Kidney tubule cell (primary cell): Measurements from ENCODE around the gene BBIP1.
"Not testable (repeated sequence)": the region's sequence is repeated elsewhere in the genome, so short reads cannot be mapped to it uniquely, and the experiment has no call there.

Source experiments
- DNase-seq: peaks from one replicate; pipeline ENCODE4 v3.0.0-alpha.2; 2018; ENCODE audit warnings: low spot score

The BBIP1 gene

GRCh38 chr10:110923856-110924493 lies 5.0 kb upstream of the BBIP1 start:
- peak; percentile 85 for DNase-seq

- DNase-seq, result peak; percentile 40
These were observed 1.2 kb upstream of the BBIP1 start for GRCh38 chr10:110919971-110920881.

DNA sequence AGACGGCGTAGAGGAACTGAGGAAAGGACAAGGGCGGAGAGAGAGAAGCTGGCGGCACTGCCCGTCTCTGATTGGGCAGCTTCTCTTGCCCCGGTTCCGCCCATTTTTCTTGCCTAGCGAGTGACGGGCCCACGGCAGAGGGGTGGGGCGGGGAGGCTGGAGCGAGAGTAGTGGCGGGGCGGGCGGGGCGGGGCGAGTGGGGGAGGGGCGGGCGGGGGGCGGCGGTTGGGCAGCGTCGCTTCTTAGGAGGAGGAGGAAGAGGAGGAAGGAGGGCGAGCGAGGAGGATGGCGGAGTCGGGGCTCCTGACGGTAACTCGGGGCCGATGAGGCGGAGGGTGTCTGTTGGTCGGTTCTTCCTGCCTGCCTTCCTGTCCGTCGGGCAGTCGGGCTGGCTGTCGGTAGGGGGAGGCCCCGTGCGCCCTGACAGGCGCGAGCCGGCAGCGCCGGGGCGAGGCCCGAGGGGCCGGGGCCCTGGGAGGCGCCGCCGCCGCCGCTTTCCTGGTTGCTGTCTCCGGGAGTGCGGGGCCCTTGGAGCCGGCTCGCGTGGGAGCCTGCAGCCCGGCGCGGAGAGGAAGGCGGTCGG lies 460 bp upstream of the BBIP1 start, which contains the start of gene SHOC2:
Gene SHOC2 (plus strand): TSS at position 256 of the 583 bp plus-strand sequence. CDS start 44,755 bp downstream, outside the sequence.
- no peak for DNase-seq

- DNase-seq, result peak; percentile 97
These were observed 724 bp downstream of the BBIP1 start for GRCh38 chr10:110918269-110918642.

DNA sequence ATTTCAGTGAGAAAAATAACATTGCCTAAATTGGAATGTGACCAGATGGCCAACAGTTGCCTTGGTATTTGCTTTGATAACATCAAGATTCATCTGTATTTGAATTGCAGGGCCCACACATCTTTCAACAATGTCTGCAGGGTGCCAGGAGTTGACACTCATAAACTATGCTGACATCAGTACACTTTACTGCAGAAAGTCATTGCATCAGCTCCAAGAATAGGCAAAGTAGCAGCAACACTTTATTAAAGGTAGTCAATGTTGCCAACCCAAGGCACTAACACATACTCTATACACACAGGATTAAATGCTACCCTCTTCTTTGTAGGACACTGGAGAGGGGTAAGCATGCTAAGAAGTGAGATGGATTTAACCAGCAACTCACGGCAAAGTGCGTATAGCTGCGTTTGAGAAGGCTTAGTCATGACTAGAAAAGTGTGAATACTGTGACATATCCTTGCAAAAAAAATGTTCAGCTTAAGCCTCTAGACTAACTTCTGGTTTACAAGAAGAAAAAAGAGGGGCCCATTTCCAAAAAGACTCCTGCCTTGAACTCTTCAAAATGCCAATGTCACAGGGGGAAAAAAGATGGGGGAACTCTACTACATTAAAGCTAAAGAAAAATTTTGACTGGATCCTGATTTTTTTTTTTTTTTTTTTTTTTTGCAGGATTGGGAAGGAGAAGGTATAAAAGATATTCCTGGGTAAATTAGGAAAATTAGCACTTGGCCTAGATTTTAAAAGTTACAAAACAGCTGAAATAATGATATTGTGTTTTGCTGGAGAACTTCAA lies 2.2 kb downstream of the BBIP1 start:
- DNase-seq, result peak; percentile 55

DNA sequence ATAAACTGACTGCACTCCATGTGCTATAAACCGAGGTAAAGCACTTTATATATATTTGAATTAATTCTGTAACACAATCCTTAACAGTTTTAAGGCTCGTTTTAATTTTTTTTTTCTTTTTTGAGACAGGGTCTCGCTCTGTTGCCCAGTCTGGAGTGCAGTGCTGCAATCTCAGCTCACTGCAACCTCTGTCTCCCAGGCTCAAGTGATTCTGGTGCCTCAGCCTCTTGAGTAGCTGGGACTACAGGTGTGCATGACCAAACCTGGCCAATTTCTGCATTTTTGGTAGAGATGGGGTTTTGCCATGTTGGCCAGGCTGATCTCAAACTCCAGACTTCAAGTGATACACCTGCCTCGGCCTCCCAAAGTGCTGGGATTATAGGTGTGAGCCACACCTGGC lies 3.4 kb downstream of the BBIP1 start:
- DNase-seq, result not testable (repeated sequence)

GRCh38 chr10:110915035-110915434 lies 3.9 kb downstream of the BBIP1 start:
- peak; percentile 68 for DNase-seq

DNA sequence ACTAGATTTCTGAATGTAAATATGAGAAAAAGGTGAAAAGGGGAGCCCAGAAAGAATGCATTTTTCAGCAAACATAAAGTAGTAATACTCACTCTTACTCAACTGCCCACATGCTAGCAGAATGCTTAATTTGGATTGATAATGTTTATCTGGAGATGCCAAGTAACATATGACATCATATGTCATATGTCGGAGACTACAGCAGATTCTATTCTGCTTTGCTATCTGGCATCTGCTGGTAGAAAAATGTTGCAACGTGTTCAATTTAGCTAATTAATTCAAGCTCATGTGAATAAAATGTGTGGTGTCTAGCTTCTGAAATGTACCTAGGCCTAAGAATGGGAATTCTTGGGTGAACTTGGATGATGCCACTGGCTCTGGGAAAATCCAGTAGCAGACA lies 4.5 kb downstream of the BBIP1 start:
- DNase-seq, result peak; percentile 5

DNA sequence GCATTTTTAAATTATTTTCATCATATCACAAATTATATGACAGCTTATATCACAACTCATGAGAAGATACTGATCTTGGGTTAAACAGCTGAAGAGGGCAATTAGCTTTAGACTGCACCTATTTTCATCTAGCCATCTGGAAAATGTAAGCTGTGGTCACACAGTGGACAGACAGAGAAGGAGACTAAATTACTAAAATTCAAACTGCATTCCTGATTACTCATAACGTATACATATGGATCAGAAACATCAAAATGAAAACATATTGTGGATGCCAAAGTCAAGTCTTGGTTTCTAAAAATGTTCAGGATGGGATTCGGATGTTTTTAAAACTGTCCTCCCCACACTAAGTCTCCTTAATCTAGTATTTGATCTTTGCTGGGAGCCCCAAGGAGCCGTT lies 6.6 kb downstream of the BBIP1 start:
- no peak for DNase-seq

DNA sequence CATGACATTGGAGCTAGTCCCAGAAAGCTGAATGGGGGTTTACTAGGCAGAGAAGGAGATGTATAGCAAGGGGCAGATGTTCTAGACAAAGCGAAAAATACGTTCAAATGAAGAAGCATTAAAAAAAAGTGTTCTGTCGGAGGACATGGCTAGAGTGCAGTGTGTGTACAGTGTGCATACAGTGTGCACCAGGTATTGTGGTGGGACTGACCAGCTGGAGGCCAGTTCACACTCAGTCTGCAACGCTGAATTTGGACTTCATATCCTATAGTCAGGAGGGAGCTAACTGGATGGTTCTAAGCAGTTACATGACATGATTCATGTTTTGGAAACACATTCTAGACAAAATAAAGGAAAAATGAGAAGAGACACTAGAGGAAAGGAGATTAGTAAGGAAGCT lies 8.8 kb downstream of the BBIP1 start:
- DNase-seq, result no peak

- DNase-seq, result no peak
These were observed 15.4 kb downstream of the BBIP1 start for GRCh38 chr10:110903280-110904278.

- DNase-seq, result peak; percentile 52
These were observed 16.8 kb downstream of the BBIP1 start for GRCh38 chr10:110901954-110902819.

GRCh38 chr10:110900983-110901382 lies 18.0 kb downstream of the BBIP1 start:
- DNase-seq, result no peak

- DNase-seq, result no peak
These were observed 20.6 kb downstream of the BBIP1 start for GRCh38 chr10:110898391-110898790.

- DNase-seq, result no peak
These were observed 21.8 kb downstream of the BBIP1 start for GRCh38 chr10:110897184-110897583.

GRCh38 chr10:110893559-110894179 lies 25.3 kb downstream of the BBIP1 start:
- peak; percentile 55 for DNase-seq

DNA sequence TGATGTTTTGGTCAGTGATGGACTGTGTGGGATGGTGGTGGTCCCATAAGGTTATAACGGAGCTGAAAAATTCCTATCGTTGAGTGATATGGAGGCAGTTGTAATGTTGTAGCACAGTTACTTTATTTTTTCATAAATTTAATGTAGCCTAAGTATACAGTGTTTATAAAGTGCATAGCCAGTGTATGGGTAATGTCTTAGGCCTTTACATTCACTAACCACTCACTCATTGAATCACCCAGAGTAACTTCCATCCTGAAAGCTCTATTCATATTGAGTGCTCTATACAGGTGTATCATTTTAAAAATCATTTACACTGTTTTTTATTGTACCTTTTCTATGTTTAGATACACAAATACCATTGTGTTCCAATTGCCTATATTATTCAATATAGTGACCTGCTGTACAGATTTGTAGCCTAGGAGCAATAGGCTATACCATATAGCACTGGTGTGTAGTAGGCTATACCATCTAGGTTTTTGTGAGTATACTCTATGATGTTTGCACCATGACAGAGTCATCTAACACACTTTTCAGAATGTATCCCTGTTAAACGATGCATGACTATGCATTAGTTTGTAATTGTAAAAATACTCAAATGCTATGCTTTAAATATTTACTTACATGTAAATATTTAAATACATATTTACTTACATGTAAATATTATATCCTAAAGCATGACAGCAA lies 26.2 kb downstream of the BBIP1 start:
- no peak for DNase-seq

DNA sequence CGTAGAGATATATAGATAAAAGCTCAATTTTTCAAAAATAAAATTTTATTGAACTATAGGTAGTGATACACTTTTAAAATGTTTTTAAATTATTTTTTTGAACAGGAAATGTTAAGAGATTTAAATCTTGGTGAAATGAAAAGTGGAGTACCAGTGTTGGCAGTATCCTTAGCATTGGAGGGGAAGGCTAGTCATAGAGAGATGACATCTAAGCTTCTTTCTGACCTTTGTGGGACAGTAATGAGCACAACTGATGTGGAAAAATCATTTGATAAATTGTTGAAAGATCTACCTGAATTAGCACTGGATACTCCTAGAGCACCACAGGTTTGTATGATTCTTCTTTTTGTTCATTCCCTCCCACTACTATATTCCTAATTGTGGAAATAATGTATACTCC lies 31.4 kb downstream of the BBIP1 start:
- DNase-seq, result no peak
